Measurements from ENCODE around the gene DNAAF8.
"Not testable (repeated sequence)": the region's sequence is repeated elsewhere in the genome, so short reads cannot be mapped to it uniquely, and the experiment has no call there.

Gene DNAAF8

GRCh38 chr16:4783951-4784336, 49.6 kb downstream of the DNAAF8 start:
- CTCF ChIA-PET = no interaction called here
- TF ChIP-seq, protein P1, sequence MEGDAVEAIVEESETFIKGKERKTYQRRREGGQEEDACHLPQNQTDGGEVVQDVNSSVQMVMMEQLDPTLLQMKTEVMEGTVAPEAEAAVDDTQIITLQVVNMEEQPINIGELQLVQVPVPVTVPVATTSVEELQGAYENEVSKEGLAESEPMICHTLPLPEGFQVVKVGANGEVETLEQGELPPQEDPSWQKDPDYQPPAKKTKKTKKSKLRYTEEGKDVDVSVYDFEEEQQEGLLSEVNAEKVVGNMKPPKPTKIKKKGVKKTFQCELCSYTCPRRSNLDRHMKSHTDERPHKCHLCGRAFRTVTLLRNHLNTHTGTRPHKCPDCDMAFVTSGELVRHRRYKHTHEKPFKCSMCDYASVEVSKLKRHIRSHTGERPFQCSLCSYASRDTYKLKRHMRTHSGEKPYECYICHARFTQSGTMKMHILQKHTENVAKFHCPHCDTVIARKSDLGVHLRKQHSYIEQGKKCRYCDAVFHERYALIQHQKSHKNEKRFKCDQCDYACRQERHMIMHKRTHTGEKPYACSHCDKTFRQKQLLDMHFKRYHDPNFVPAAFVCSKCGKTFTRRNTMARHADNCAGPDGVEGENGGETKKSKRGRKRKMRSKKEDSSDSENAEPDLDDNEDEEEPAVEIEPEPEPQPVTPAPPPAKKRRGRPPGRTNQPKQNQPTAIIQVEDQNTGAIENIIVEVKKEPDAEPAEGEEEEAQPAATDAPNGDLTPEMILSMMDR (conservative IDR thresholded peaks at IDR 0.05; ENCODE audit: low read depth) = no peak
- no peak overlapping the region for H3K27ac ChIP-seq
- no peak for DNase-seq (ENCODE audit: low spot score)
- POLR2A ChIA-PET (ENCODE audit: low non-redundant PET) = interaction anchor here (0.7 kb wide), 1 partner anchor 82 kb away, joined by 4 read pairs; no protein-coding TSS in a partner anchor

GRCh38 chr16:4784444-4784987, 50.2 kb downstream of the DNAAF8 start:
- DNase-seq (ENCODE audit: low spot score); H3K27ac ChIP-seq; CTCF ChIA-PET: not testable (repeated sequence)
- POLR2A ChIA-PET (ENCODE audit: low non-redundant PET) = interaction anchor here (0.7 kb wide), 1 partner anchor 82 kb away, joined by 4 read pairs; no protein-coding TSS in a partner anchor

- ChIA-PET POLR2A (ENCODE audit: low non-redundant PET) (interaction anchor here (0.6 kb wide), 1 partner anchor 17 kb away, joined by 5 read pairs; no protein-coding TSS in a partner anchor), CTCF (no interaction called here)
- DNase-seq (ENCODE audit: low spot score) = no peak
- H3K27ac ChIP-seq = no peak overlapping the region
- TF ChIP-seq, protein P1 (conservative IDR thresholded peaks at IDR 0.05; ENCODE audit: low read depth) = no peak
These were observed 51.6 kb downstream of the DNAAF8 start for GRCh38 chr16:4785758-4786433.

GRCh38 chr16:4787068-4787467, 52.7 kb downstream of the DNAAF8 start:
- POLR2A ChIA-PET (ENCODE audit: low non-redundant PET) = no interaction called here
- TF ChIP-seq, protein P1 (conservative IDR thresholded peaks at IDR 0.05; ENCODE audit: low read depth) = no peak
- CTCF ChIA-PET = interaction anchor here (1.2 kb wide), 1 partner anchor 12 kb away, joined by 7 read pairs; no protein-coding TSS in a partner anchor
- DNase-seq (ENCODE audit: low spot score) = no peak
- peak overlapping the region; percentile 15 for H3K27ac ChIP-seq

GRCh38 chr16:4787627-4788482, 53.5 kb downstream of the DNAAF8 start, which contains the start of gene SEPTIN12:
Gene SEPTIN12, minus strand, starts transcription at chr16:4788345. Its CDS starts 700 bp downstream, at chr16:4787645.
- ChIA-PET POLR2A (ENCODE audit: low non-redundant PET) (no interaction called here), CTCF (interaction anchor here (0.5 to 1.2 kb wide), 3 partner anchors 11 to 21 kb away, joined by 3 to 7 read pairs (median 5); partner anchors contain the start of gene ZNF500)
- DNase-seq (ENCODE audit: low spot score) = no peak
- peak within 1 kb of the TSS; percentile 15 for H3K27ac ChIP-seq
- TF ChIP-seq, protein P1 (conservative IDR thresholded peaks at IDR 0.05; ENCODE audit: low read depth) = no peak

DNA sequence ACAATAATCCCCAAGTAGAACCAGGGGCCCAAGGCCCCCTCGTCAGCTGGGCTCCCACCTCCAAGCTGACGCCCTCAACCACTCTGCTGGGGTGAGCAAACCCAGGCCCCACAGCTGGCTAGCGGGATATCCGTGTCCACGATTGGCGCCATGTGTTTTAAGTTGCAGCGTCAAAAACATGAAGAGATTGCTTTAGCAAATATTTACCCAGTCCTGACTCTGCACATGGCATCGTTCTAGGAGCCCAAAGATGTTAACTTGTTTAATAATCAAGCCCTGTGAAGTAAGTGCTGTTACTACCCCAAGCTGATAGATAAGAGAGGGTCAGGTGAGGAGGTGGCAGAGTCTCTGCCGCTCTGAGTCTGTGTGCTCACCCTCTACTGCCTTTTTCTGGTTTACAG, 54.2 kb downstream of the DNAAF8 start:
- no peak overlapping the region for H3K27ac ChIP-seq
- CTCF ChIA-PET = interaction anchor here (0.6 to 1.2 kb wide), 3 partner anchors 11 to 233 kb away, joined by 3 to 7 read pairs (median 5); partner anchors contain the start of gene ZNF500
- POLR2A ChIA-PET (ENCODE audit: low non-redundant PET) = no interaction called here

More for the DNA sequence above, 54.2 kb downstream of the DNAAF8 start:
- TF ChIP-seq, protein P1 (conservative IDR thresholded peaks at IDR 0.05; ENCODE audit: low read depth) = no peak
- DNase-seq (ENCODE audit: low spot score) = no peak

Data from RWPE1 (cell line).